Peyer's patch (tissue), 4 donors: ENCODE measurements around the gene UBA6. TPM values are rescaled to one million over a fixed set of nuclear protein-coding genes. Genes with fewer than 3 reads are reported as not detected.
"Not testable (repeated sequence)": the region's sequence is repeated elsewhere in the genome, so short reads cannot be mapped to it uniquely, and the experiment has no call there.

Source experiments
- DNase-seq, 3 donors: peaks; one replicate each; pipeline ENCODE4 v3.0.0-alpha.2; 2017 to 2019
- H3K27ac ChIP-seq, 4 donors: fragments of 200-600 bp; sonication (generic); one replicate each; pipeline ENCODE4 v1.5.1; 2016 to 2019
- H3K27me3 ChIP-seq, 2 donors: fragments of 200-600 bp; sonication (generic); one replicate each; pipeline ENCODE4 v1.5.1; 2019
- H3K36me3 ChIP-seq, 3 donors: fragments of 200-600 bp; sonication (generic); one replicate each; pipeline ENCODE4 v1.5.1; 2016 to 2019
- H3K4me1 ChIP-seq, 4 donors: fragments of 200-600 bp; sonication (generic); one replicate each; pipeline ENCODE4 v1.5.1; 2016 to 2019
- H3K4me3 ChIP-seq, 4 donors: fragments of 200-600 bp; sonication (generic); 1 replicate in 3 of 4; 2 replicates in 1 of 4; pipeline ENCODE4 v1.5.1; 2016 to 2019; ENCODE audit warnings: mild to moderate bottlenecking in 1 of 4
- H3K9me3 ChIP-seq, 4 donors: fragments of 200-600 bp; sonication (generic); one replicate each; pipeline ENCODE4 v1.5.1; 2016 to 2019; ENCODE audit warnings: mild to moderate bottlenecking in 1 of 4
- POLR2A ChIP-seq, 2 donors: fragments of 450-650 bp; IDR thresholded peaks; one replicate each; pipeline ENCODE4 v1.5.1; 2017; ENCODE audit warnings: antibody characterized with exemption in 2 of 2, mild to moderate bottlenecking in 2 of 2, moderate library complexity in 2 of 2
- total RNA-seq, 4 donors: library from RNA; depleted of rRNA; stranded (reverse); fragments of >200 nt; gene quantifications; one replicate each; pipeline ENCODE4 v1.1.0, GENCODE V29; 2016
- TF ChIP-seq, protein P1 (sequence below), 6 experiments: fragments of 450-650 bp in 4 of 6; fragments of 200-600 bp in 2 of 6; sonication (generic) in 1 of 6; IDR thresholded peaks; one replicate each; pipeline ENCODE4 v1.5.1; 2017 to 2019; ENCODE audit warnings: antibody characterized with exemption in 6 of 6, mild to moderate bottlenecking in 3 of 6, moderate library complexity in 1 of 6

The UBA6 gene
- total RNA-seq, 4 donors from 2014 or later, result 18.1 to 69.7 (median 43.3) TPM

- no peak for DNase-seq
- H3K27ac ChIP-seq, result no peak overlapping the region
- no peak overlapping the region for H3K4me3 ChIP-seq
- TF ChIP-seq POLR2A (IDR thresholded peaks at IDR 0.05), result no peak
- TF ChIP-seq, protein P1, sequence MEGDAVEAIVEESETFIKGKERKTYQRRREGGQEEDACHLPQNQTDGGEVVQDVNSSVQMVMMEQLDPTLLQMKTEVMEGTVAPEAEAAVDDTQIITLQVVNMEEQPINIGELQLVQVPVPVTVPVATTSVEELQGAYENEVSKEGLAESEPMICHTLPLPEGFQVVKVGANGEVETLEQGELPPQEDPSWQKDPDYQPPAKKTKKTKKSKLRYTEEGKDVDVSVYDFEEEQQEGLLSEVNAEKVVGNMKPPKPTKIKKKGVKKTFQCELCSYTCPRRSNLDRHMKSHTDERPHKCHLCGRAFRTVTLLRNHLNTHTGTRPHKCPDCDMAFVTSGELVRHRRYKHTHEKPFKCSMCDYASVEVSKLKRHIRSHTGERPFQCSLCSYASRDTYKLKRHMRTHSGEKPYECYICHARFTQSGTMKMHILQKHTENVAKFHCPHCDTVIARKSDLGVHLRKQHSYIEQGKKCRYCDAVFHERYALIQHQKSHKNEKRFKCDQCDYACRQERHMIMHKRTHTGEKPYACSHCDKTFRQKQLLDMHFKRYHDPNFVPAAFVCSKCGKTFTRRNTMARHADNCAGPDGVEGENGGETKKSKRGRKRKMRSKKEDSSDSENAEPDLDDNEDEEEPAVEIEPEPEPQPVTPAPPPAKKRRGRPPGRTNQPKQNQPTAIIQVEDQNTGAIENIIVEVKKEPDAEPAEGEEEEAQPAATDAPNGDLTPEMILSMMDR (IDR thresholded peaks at IDR 0.05), result no peak
- no peaks in the 10 kb centered on the region for H3K4me1 ChIP-seq
- H3K36me3 ChIP-seq, result no peaks in the 10 kb centered on the region
- no peaks in the 10 kb centered on the region for H3K9me3 ChIP-seq
- no peaks in the 10 kb centered on the region for H3K27me3 ChIP-seq
Observed at GRCh38 chr4:67743194-67743593, 42.2 kb upstream of the UBA6 start.

DNA sequence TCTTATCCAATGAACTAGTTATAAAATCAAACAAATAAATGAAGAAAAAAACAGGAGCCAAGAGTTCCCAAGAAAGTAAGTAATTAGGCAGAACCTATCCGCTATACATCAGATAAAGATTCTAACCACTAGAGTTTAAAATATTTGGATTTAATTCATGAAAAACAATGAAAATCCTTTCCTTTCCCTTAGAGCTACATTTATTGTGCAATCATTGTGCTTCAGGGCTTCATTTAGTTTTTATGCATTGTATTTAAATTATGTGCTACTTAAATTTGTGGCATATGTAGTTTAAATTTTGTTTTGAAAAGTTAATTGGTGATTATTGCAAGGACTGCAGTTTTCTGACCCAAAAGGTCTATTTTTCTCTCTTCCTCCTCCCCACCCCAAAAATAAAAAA, 35.3 kb upstream of the UBA6 start:
- Histone ChIP-seq H3K4me1 (no peaks in the 10 kb centered on the region), H3K36me3 (no peaks in the 10 kb centered on the region), H3K4me3 (no peak overlapping the region), H3K9me3 (no peaks in the 10 kb centered on the region), H3K27me3 (no peaks in the 10 kb centered on the region), H3K27ac (no peak overlapping the region)
- DNase-seq, result no peak
- TF ChIP-seq, protein P1 (IDR thresholded peaks at IDR 0.05), result no peak
- TF ChIP-seq POLR2A (IDR thresholded peaks at IDR 0.05), result no peak

GRCh38 chr4:67735325-67735724, 34.4 kb upstream of the UBA6 start:
- Histone ChIP-seq H3K4me1 (no peaks in the 10 kb centered on the region), H3K9me3 (no peaks in the 10 kb centered on the region), H3K27me3 (no peaks in the 10 kb centered on the region), H3K27ac (no peak overlapping the region), H3K36me3 (no peaks in the 10 kb centered on the region), H3K4me3 (no peak overlapping the region)
- DNase-seq, result no peak
- TF ChIP-seq, protein P1 (IDR thresholded peaks at IDR 0.05), result no peak
- no peak for TF ChIP-seq POLR2A (IDR thresholded peaks at IDR 0.05)

- H3K9me3 ChIP-seq, H3K4me3 ChIP-seq, DNase-seq, H3K27me3 ChIP-seq, H3K4me1 ChIP-seq, H3K27ac ChIP-seq, H3K36me3 ChIP-seq: not testable (repeated sequence)
Observed at GRCh38 chr4:67730511-67730910, 29.6 kb upstream of the UBA6 start.

GRCh38 chr4:67727124-67727850, 26.3 kb upstream of the UBA6 start:
- peaks cover 0 to 8% (median 0%) of the 10 kb centered on the region in 4 donors for H3K9me3 ChIP-seq
- H3K36me3 ChIP-seq, result no peaks in the 10 kb centered on the region
- H3K27ac ChIP-seq, result no peak overlapping the region
- no peak for TF ChIP-seq POLR2A (IDR thresholded peaks at IDR 0.05)
- TF ChIP-seq, protein P1 (IDR thresholded peaks at IDR 0.05), result no peak
- DNase-seq, result no peak
- no peak overlapping the region for H3K4me3 ChIP-seq
- no peaks in the 10 kb centered on the region for H3K4me1 ChIP-seq
- H3K27me3 ChIP-seq, result no peaks in the 10 kb centered on the region

- DNase-seq, result no peak
- H3K36me3 ChIP-seq, result no peaks in the 10 kb centered on the region
- peaks cover 0 to 8% (median 0%) of the 10 kb centered on the region in 4 donors for H3K9me3 ChIP-seq
Observed at GRCh38 chr4:67725981-67726380, 25.0 kb upstream of the UBA6 start.

More at GRCh38 chr4:67725981-67726380, 25.0 kb upstream of the UBA6 start:
- Histone ChIP-seq H3K4me1 (no peaks in the 10 kb centered on the region), H3K27me3 (no peaks in the 10 kb centered on the region), H3K27ac (no peak overlapping the region), H3K4me3 (no peak overlapping the region)
- TF ChIP-seq, protein P1 (IDR thresholded peaks at IDR 0.05), result no peak
- no peak for TF ChIP-seq POLR2A (IDR thresholded peaks at IDR 0.05)
